C4-2B (cell line): Measurements from ENCODE around the gene KLF11.
A peak's percentile ranks its signal among the peaks of the same experiment; 100 is the strongest.

ENCODE experiments used
- H3K27ac ChIP-seq: fragments of 450-650 bp; 2 replicates; pipeline ENCODE4 v1.5.1; 2017
- CTCF ChIP-seq: fragments of 450-650 bp; conservative IDR thresholded peaks from 2 replicates; pipeline ENCODE4 v1.5.1; 2017; ENCODE audit warnings: mild to moderate bottlenecking
- ZFX ChIP-seq: fragments of 450-650 bp; IDR thresholded peaks from 2 replicates; pipeline ENCODE4 v1.6.1; 2017

The KLF11 gene

GRCh38 chr2:10042301-10043161, 819 bp upstream of the KLF11 start:
- TF ChIP-seq ZFX: no peak
- TF ChIP-seq CTCF: peak; percentile 27; the same call in 1 of the 2 replicates
- H3K27ac ChIP-seq: peak overlapping the region; percentile 65

DNA sequence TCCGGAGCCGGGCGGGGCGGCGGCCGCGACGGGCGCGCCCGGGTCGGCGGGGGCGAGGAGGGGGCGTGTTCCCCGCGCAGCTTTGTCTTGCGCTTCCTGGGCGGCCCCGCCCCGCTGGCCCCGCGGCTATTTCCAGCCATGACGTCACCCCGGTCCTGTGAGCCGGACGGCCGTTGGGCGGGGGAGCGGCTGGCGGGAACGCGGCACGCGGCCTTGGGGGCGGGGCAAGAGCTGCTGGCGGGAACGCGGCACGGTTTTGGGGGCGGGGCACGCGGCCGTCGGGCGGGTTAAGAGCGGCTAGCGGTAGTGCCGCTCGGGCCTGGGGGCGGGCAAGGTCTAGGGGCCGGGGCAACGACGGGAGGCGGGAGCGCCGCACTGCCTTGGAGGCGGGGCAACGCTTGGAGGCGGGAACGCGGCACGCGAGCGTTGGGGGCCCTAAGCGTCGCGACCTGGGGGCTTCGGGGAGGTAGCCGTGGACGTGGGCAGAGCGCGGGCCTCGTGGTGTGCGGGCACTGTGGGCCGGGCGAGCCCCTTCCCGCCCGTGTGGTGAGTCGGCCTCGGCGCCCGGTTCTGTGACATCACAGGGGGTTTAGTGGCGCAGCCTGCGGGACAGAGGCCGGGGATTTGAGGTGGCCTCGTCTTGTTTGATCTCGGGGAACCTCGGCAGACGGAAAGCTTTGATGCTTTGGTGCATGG, 704 bp downstream of the KLF11 start:
- TF ChIP-seq CTCF (no peak), ZFX (no peak; the same call in 1 of the 2 replicates)
- H3K27ac ChIP-seq: peak overlapping the region; percentile 78

DNA sequence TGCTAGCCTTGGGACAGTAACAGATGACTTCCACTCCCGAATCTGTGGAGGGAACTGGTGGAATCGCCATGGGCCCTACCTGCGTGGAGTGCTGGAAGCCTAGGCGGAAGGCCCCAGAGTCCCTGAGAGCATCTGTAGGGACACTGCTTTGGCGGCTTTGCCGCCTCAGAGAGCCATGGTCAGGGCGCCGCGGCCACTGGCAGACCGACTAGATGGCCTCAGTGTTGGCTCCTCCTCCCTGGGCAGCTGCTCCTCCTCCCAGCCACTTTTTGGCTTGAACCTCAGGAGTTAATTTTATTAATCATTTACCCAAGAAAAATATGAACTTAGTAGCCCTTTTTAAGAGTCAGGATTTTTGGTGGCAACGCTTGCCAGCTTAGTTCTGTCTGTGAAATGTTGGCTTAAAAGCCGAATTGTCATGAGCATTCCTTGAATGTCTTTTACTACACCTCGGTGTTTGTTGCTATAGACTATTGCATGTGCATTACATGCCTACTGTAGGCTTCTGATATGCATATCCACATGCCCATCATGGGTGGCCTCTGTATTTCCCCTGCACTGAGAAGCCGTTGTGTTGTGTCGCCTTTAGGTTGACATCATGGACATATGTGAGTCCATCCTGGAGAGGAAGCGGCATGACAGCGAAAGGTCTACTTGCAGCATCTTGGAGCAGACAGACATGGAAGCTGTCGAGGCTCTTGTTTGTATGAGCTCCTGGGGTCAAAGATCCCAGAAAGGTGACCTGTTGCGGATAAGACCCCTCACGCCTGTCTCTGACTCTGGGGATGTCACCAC, 2.4 kb downstream of the KLF11 start:
- H3K27ac ChIP-seq: no peak overlapping the region
- TF ChIP-seq ZFX (no peak), CTCF (no peak)

- no peak overlapping the region for H3K27ac ChIP-seq
- TF ChIP-seq CTCF (no peak), ZFX (no peak)
These were observed 3.6 kb downstream of the KLF11 start for GRCh38 chr2:10046931-10047330.

- no peak overlapping the region for H3K27ac ChIP-seq
- TF ChIP-seq ZFX: no peak
- no peak for TF ChIP-seq CTCF
These were observed 4.5 kb downstream of the KLF11 start for GRCh38 chr2:10047616-10048500.

GRCh38 chr2:10048501-10049171, 5.3 kb downstream of the KLF11 start:
- TF ChIP-seq ZFX (no peak), CTCF (peak; percentile 78)
- H3K27ac ChIP-seq: no peak overlapping the region
